GM21526 (cell line): Measurements from ENCODE around the gene HSD17B10.
A peak's percentile ranks its signal among the peaks of the same experiment; 100 is the strongest.
"Not testable (repeated sequence)": the region's sequence is repeated elsewhere in the genome, so short reads cannot be mapped to it uniquely, and the experiment has no call there.

ENCODE experiments used
- ATAC-seq: cut with Tn5 transposase; IDR thresholded peaks from one replicate; pipeline ENCODE4 v1.9.1; 2021; ENCODE audit warnings: moderate library complexity; ENCODE audit not compliant: unreplicated experiment, low FRiP score

HSD17B10 gene

DNA sequence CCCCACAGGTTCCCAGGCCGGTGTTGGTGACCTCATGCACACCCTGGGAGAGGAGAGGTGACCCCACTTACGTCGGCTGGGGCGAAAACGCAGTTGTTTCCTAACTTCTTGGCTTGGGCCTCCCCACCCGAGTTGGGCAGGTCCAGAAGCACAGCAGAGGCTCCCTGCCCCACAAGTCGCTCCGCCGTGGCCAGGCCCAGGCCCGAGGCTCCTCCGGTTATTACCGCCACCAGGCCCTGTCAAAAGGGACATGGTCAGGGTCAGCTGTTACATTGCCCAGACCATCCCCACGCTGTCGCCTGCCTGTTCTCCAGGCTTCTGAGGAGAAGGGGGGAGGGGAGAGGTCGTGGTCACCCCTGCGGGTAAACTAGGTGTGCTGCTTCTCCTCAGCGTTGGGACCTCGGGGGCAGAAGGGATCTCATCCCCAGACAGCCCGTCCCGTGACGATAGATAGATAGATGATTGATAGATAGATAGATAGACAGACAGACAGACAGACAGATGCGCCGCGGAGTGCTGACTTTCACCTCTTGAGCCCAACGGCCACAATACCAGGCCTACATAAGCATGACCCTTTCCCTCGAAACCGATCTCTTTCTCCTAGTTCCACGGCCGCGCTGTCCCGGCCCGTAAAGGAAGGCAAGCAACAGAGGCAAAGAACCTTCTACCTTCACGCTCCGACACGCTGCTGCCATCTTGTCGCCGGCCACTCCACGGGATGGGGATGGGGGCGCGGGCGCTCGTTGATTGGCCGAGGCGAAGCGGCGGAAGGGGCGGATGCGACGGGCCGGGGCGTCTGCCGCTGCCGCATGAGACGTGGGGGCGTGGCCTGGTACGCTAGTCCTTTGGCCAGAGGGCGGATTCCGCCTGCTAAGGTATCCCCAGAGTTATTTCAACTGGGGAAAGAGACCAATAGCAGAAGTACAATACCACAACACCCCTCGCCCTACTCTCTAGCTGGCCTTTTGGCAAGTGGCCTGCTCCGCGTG is at the start of gene HSD17B10:
TSS of gene HSD17B10 (minus strand) at position 720 of the 989 bp plus-strand sequence. CDS start at position 695, 25 bp downstream.
- peak; percentile 76 for ATAC-seq

DNA sequence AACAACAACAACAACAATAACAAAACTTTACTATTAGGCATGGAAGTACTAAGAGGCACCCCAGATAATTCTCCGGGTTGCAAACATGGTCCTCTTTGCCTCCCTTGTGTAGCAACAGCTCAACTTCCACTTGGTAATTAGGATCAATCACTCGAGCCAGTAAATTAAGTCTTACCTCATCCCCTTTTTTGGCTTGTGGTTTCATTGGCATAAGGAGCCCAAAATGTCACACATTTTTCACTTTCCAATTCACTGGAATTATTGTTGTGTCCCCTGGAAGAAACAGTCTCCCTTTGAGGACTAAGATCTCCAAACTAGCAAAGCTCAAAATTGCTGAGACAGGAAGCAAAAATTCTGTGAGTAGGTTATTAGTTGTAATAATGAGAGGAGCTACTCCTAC is 49.2 kb upstream of the HSD17B10 start:
- no peak for ATAC-seq

DNA sequence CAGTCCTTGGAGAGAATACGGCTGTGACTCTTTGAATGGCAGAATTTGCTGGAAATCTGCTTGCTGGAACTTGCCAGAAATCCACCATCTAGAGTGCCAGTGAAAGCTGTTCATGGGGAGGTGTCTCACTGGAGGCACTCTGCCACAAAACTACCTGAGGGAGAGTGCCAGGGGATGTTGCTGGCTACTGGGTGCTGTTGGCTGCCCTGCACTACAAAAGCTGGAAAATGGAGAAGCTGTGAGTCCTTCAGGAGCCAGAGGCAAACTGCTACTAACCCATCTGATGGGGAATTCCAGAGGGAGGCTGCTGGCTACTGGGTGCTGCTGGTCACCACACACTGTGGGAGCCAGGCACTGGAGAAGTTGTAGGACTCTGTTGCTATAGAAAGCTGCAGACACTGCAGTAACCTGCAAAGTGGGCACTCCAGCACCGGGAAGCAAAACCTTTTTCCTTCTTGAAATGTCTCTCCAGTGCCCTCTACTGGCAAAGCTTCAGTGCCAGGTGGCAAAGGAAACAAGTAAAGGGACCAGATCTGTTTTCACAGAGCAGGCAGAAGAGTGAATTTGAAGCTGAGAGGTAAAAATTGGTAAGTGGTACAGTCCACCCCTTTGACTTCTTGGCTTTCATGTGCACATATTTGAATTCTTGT is 47.8 kb upstream of the HSD17B10 start:
- ATAC-seq = no peak

DNA sequence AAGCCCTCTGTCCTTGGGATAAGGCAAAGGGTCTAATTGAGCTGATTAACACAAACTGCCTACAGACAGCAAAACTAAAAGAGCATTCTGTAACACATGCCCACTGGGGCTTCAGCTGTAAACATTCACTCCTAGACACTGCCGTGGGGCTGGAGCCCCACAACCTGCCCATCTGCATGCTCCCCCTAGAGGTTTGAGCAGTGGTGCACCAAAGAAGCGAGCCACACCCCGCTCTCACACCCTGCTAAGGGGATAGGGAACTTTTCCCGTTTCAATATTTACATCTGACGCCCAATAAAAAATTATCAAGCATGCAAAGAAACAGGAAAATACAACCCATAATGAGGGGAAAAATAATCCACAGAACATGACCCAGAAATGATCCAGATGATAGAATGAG is 46.9 kb upstream of the HSD17B10 start:
- ATAC-seq = no peak

DNA sequence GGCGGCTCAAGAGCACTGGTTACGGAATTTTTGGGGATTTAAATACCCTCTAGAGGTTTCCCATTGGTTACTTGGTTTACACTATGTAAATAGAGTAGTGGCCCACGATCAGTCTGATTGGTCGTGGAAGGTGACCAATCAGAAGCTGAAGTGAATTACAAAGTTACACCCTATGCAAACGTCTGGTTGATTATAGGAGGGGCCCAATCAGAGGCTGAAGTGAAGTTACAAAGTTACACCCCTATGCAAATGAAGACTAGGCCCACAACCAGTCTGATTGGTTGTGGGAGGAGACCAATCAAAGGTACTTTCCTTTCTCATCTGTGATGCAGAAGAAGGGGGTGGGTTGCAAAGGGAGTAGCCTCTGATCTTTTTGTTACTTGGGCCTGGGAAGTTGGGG is 45.1 kb upstream of the HSD17B10 start:
- ATAC-seq = no peak

DNA sequence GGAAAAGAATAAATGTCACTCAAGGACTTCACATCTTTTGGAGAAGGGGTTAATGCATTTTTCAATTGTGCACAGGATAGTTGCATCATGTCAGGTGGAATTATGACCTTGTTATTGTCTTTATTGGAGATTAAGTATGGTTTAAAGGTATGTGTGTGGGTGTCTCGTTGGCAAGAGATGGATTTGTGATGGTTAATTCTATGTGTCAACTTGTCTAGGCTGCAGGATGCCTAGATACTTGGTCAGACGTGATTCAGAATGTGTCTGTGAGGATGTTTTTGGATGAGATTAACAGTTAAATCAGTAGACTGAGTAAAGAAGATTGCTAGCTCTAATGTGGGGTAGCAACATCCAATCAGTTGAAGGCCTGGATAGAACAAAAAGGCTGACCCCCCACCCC is 42.2 kb upstream of the HSD17B10 start:
- no peak for ATAC-seq

DNA sequence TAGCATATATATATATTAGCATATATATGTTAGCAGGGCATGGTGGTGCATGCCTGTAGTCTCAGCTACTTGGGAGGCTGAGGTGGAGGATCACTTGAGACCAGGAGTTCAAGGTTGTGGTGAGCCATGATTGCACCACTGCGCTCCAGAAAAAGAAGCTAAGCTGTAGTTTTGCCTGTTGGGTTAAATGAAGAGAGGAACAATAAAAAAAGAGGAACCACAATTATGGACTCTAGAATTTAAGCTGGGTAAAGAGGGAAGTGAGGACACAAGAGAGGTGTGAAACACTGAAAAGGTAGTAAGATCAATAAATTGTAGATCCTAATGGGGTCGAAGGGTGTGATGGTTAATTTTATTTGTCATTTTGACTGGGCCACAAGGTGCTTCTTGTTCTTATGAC is 40.5 kb upstream of the HSD17B10 start:
- ATAC-seq = no peak

DNA sequence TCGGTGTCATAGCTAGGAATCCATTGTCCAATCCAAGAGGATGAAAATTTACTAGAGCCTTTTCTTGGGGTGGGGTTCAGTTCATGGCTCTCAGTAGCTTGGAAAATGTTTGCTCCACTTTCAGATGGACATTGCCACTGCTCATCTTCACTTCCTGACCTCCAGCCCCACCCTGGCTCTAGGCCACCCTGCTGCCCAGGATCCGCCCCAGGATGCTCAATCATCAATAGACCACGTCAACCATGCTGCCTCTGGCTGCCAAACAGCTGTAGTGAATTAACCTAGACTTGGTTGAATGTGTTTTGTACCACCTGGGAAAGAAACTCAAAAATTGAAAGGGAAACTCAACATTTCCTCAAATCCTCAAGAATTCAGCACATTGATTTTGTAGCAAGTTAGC is 37.2 kb upstream of the HSD17B10 start:
- no peak for ATAC-seq

DNA sequence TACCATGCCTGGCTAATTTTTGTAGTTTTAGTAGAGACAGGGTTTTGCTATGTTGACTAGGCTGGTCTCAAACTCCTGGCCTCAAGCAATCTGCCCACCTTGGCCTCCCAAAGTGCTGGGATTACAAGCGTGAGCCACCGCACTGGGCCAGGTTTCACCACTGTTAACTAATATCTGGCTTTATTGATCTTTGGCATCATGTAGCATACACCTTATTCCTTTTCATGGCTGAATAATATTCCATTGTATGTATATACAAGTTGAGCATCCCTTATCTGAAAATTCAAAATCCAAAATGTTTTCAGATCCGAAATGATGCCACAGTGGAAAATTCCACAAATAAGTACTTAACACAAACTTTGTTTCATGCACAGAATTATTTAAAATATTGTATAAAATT is 34.5 kb upstream of the HSD17B10 start:
- not testable (repeated sequence) for ATAC-seq

DNA sequence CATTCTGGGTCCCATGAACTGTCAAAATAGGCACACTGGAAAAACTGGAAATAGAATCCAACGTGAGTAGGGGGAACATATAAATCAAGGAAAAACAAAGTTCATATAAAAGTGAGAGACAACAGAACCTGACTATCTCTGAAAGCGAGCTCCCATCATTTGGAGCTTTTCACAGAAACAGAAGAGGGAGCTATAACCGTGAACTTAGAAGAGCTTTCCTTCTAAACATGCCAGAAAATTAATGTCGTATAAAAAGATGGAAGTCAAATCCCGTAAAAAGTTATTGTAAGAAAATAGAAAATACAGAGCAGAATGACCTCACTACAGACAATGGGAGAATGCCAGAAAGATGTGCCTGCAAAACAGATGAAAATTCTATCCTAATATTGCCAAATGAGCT is 23.9 kb upstream of the HSD17B10 start:
- no peak for ATAC-seq

DNA sequence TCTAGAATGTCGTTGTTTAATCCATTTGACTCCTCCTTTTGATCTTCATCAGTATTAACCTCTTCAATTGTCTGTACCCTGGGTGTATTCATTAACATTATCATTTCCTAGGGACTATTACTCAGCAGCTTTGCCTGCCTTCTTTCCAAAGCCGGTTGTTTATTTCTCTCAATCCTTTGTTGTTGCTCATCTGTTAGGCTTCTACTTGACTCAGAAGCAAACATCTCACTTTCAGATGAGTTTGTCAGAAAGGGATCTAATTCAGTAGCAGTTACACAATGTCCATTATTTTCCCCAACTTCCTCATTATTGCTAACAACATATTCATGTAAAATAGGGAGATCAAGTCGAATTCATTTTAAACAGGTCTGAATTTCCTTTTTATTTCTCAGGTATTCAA is 22.1 kb upstream of the HSD17B10 start:
- ATAC-seq = no peak

DNA sequence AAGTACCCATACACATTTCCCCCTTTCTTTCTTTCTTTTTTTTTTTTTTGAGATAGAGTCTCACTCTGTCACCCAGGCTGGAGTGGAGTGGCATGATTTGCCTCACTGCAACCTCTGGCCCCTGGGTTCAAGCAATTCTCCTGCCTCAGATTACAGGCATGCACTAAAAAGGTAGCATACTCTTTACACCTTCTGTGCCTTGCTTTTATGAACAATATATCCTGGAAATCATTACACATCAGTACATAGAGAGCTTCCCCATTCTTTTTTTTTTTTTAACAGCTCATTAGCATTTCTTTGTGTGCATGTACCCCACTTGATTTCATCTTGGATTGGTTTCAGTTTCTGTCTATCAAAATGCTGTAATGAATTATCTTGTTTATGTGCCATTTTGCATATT is 18.6 kb upstream of the HSD17B10 start:
- ATAC-seq = no peak

DNA sequence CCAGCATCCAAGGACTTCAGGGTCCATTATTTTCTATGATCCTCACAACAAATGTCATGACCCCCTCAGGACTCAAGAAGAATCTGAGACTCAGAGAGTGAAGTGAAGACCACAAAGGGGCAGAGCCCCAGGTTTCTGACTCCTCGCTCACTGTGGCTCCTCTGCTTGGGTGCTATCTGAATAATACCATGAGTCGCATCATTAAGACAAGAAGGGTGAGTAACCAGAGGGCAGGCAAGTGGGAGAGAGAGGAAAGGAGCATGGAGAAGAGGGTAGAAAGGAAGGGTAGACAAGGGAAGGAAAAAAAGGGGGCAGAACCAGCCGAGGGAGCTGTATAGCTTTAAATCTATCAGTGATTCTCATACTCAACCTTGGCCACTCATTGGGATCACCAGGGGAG is 15.5 kb upstream of the HSD17B10 start:
- no peak for ATAC-seq

DNA sequence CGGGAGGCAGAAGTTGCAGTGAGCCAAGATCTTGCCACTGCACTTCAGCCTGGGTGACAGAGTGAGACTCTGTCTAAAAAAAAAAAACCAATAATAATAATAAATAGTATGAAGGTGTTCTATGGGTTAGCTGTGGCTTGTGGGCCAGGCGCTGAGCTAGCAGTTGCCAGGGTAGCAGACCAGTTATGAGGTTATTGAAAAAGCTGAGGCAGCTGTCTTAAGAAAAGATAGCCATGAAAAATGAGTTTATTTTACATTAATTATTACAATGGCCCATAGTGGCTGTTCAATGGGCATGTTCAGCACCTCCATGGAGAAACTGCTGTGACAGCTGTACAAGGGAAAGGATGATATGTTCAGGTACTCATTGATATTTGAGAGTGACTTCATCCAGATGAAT is 13.3 kb upstream of the HSD17B10 start:
- ATAC-seq = no peak

DNA sequence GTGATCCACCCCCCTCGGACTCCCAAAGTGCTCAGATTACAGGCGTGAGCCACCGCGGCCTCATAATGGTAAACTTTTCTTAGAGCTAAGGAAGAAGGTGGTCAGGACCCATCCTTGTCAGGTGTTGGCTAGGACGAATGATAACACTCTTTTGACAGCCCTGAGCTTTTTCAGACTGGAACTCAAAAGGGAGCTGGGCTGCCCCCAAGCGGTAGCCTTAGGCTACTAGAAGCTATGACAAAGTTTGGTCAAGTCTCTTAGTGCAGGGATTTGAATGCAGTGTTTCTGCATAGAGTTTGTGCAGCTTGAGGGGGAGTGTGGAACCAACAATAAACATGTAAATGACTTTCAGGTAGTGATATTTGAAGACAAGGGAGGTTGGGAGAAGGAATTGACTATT is 11.8 kb upstream of the HSD17B10 start:
- ATAC-seq = no peak

DNA sequence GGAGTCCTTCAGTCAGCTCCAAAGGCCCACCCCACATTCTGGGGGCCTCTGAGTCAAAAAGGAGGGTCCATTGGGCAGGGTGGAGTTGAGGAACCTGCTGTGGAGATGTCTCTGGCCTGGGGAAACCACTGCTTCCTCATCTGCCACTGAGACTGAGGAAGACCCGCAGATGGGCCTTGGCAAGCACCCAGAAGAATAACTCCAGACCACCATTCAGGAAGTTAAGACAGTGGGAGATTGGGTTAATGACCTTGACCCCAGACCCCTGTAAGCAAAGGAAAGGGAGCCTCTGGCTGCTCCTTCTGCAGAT is 8.1 kb upstream of the HSD17B10 start:
- no peak for ATAC-seq

DNA sequence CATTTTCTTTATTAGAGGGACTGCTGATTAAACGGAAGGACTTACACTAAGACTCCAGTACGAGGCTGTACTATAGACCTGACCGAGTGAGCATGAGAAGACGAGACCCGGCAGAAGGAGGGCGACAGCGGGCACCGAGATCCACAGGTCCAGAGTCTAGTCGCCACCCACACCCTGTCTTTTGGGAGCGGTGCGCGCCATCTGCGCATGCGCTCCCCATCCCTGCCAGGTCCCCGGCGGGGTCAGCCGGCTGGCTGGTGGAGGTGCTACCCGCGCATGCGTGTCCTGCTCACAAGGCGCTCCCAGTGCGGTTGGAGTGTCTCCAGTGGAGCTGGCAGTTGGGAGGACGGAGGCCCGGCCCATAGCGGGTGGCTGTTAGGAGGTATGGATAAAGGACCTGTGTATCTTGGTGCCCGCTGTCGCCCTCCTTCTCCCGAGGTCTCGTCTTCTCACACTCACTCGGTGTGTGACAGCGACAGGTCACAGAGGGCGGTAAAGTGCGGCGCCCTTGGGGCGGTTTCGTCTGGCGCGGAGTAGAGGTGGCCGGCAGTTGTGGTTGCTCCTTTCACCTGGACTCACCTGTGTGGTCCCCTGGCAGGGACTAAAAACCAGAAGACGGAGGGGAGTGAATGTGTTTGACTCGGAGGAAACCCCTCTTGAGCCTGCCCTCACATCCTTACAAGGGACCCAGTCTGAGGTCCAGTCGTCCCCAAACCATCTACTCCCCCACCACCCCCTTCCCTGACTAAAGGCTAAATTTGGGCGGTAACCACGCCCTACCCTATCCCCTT is 7.6 kb upstream of the HSD17B10 start:
- ATAC-seq = peak; percentile 46

DNA sequence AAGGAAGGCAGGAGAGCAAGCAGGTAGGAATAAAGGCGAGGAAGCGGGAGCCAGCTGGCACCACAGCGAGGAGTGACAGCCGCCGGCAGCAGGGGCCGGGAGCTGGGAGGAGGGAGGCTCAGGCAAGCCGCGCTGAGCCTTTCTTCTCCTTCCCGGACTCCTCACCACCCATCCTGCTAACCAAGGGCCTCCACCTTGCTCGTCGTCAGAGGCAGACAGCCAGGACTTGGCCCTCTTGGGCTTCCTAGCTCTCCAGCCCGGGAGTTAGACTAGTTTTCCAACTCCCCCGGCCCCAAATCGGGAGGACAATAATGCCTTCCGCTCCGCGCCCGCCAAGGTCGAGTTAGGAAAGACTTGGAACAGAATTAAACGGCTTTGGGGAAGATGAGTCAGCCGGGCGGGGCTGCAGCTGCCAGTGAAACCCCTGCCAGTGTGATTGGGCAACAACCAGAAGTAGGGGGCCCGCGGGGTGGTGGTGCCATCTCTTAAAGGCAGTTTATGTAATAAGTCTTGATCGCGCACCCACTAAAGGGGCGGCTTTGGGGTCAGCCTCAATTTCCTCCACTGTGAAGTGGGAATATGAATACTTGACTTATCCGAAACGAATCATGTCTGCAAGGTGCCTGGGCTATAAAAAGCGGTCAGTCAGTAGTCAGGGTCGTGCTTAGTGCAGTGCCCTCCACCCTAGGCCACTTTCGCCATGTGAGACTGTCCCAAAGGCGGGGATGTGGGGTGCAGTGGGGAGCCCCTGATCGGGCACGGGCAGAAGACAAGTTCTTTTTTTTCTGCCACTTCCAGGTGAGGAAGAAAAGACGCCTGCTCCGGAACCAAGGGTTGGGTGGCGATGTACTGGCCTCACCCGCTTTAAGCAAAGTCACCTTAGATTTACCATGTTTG is 6.7 kb upstream of the HSD17B10 start:
- no peak for ATAC-seq

DNA sequence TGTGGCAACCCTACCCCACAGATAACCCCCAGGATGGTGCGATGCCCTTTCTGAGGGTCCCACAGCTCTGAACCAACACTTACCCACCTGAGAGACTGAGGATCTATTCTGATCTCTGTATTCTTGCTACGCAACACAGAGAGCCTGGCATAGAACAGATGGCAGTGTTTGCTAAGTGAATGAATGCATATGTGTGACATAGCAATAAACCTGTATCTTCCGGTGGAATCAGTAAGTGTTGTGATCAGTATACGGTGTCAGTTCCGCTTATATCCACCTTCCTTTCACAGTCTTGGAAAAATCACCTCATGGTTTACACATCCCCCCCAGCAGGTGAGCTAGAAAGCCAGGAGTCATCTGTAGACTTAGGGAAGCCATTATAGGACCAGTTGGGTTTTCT is 5.9 kb upstream of the HSD17B10 start:
- no peak for ATAC-seq

DNA sequence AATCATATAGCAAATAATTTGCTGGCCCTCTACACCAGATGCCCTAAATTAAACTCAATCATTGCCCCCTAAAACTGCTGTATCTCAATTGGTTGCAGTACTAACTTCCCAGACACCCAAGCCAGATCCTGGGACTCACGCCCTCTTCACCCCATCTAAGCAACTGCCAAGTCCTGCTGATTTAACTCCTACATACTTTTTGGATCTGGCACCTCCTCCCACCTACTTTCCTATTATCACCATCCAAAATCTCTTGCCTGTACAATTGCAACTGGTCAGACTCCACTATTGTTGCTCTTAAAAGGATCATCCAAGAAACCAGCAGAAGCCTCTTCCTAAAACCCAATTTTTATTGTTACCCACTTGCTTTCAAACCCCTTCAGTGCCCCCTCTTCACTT is 4.7 kb upstream of the HSD17B10 start:
- no peak for ATAC-seq
